ENCODE results near the gene CDH24. TPM values are rescaled to one million over a fixed set of nuclear protein-coding genes. Genes with fewer than 3 reads are reported as not detected.

The CDH24 gene
- total RNA-seq, 1 donor from 2014 or later: 1.4 TPM

DNA sequence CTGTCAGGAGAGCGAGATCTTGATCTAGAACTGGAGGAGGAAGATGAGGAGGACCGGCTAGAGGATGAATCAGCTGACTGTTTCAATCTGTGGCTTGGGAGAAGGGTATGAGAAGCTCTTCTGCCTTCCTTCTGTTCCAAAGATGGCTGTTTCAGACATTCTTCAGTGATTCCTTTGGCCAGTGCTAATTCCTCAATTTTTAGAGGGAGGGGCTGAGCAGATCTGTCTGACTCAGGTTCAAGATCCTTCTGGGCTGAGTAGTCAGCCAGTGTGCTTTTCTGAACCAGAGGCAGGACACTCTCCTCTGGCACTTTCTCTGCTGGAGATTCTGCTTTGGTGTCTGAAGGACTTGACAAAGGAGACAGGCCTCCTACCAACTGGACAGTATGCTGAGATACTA lies 22.4 kb upstream of the CDH24 start:
- no peak overlapping the region for H3K4me3 Mint-ChIP-seq (ENCODE audit: low read depth)
- no peaks in the 10 kb centered on the region for H3K27me3 Mint-ChIP-seq (ENCODE audit: low read depth)
- intact Hi-C loops (cut with micrococcal nuclease): no loop called here
- H3K27ac Mint-ChIP-seq: no peak overlapping the region
- peaks cover 5% of the 10 kb centered on the region for H3K4me1 Mint-ChIP-seq (ENCODE audit: low read depth)
- no peaks in the 10 kb centered on the region for H3K9me3 Mint-ChIP-seq
- no peak for DNase-seq (ENCODE audit: low spot score)
- peaks cover 70% of the 10 kb centered on the region for H3K36me3 Mint-ChIP-seq (ENCODE audit: low read depth)

DNA sequence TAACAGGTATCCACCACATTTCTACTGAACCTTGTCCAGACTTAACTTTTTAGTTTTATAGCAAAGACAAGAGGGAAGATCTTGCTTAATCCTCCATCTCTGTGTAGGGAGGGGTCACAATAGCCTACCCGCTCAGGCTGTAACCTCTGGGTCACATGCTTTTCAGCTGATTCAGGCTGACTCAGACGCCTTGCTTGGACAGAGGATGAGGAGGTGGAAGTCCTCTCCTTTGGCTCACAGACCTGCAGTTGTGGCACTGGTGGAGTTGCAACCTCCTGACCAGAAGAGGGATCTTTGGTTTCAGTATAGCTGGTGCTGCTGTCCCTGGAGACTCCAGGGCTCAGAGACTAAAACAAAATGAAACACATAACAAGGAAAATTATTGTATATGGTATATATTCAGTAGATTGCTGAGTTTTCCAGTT lies 21.4 kb upstream of the CDH24 start:
- H3K27ac Mint-ChIP-seq: no peak overlapping the region
- intact Hi-C loops (cut with micrococcal nuclease): no loop called here
- H3K4me1 Mint-ChIP-seq (ENCODE audit: low read depth): peaks cover 3% of the 10 kb centered on the region
- H3K36me3 Mint-ChIP-seq (ENCODE audit: low read depth): peaks cover 72% of the 10 kb centered on the region
- H3K4me3 Mint-ChIP-seq (ENCODE audit: low read depth): no peak overlapping the region
- no peaks in the 10 kb centered on the region for H3K27me3 Mint-ChIP-seq (ENCODE audit: low read depth)
- no peak for DNase-seq (ENCODE audit: low spot score)
- no peaks in the 10 kb centered on the region for H3K9me3 Mint-ChIP-seq

DNA sequence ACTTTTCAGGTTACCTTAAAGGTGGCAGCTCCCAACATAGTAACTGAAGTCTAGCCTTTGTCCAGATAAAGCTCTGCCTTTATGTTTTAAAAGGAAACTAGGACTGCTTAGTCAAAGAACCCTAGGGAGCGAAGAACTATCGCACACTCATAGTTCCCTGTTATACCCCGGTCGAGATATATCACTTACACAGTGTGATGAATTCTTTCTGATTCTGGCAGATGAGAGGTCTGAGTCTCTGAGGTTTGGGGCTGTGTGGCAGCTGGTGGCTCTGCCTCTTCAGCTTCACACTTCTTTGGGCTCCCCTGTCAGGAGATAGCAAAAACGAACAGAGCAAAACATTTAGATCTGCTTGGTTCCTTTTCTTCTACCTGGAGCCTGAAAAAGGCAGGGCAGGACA lies 20.6 kb upstream of the CDH24 start:
- Mint-ChIP-seq H3K4me1 (ENCODE audit: low read depth) (peaks cover 3% of the 10 kb centered on the region), H3K36me3 (ENCODE audit: low read depth) (peaks cover 74% of the 10 kb centered on the region), H3K9me3 (no peaks in the 10 kb centered on the region), H3K4me3 (ENCODE audit: low read depth) (no peak overlapping the region), H3K27me3 (ENCODE audit: low read depth) (no peaks in the 10 kb centered on the region), H3K27ac (no peak overlapping the region)
- intact Hi-C loops (cut with micrococcal nuclease): no loop called here
- DNase-seq (ENCODE audit: low spot score): no peak

DNA sequence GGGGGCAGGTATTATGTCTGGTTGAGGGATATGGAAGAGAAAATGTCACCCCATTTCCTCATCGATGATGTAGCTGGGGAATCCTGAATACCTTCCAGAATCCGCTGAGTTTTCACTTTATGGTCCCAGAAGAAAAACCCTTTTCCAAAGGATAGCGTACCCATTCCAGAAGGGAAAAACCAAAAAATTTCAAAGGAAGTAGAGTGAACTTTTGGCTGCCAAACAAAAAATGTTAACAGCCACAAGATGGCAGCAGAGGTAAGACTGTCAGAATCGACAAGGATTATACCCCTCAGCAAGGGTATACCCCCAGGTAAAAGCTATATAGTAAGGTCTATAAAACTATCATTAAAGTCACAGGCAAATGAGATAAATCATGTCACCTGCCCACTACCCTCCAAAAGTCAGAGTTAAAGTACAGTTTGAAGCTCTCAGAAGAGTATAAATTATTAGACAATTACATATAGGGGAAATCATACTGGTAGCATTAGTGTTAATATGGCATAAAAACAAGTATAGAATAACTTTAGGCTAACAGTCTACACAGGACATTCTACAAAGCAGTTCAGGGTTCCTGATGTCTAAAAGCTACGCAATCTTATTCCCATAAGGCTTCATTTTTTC lies 19.6 kb upstream of the CDH24 start:
- no peaks in the 10 kb centered on the region for H3K9me3 Mint-ChIP-seq
- intact Hi-C loops (cut with micrococcal nuclease): no loop called here
- H3K4me1 Mint-ChIP-seq (ENCODE audit: low read depth): peaks cover 8% of the 10 kb centered on the region
- H3K27me3 Mint-ChIP-seq (ENCODE audit: low read depth): no peaks in the 10 kb centered on the region
- no peak overlapping the region for H3K27ac Mint-ChIP-seq
- no peak for DNase-seq (ENCODE audit: low spot score)
- peaks cover 83% of the 10 kb centered on the region for H3K36me3 Mint-ChIP-seq (ENCODE audit: low read depth)
- H3K4me3 Mint-ChIP-seq (ENCODE audit: low read depth): no peak overlapping the region

DNA sequence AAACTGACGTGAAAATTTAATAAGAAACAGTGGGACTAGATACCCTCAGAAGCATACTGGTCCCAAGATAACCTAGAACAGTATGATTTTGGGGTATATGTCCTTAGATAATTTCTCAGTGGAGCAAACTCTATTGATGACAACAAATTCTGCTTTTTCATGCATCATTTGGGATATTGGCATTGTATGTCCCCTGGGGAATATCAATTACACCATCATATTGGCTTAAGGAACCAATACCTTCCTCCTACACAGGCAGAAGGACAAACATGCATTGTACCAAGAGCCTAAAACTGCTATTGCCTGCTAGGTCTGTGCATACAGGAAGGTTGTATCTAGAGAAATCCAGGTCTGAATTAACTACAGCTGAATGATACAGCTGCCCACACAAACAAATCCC lies 17.6 kb upstream of the CDH24 start:
- DNase-seq (ENCODE audit: low spot score): no peak
- intact Hi-C loops (cut with micrococcal nuclease): no loop called here
- Mint-ChIP-seq H3K4me3 (ENCODE audit: low read depth) (no peak overlapping the region), H3K4me1 (ENCODE audit: low read depth) (peaks cover 19% of the 10 kb centered on the region), H3K36me3 (ENCODE audit: low read depth) (peaks cover 79% of the 10 kb centered on the region), H3K27me3 (ENCODE audit: low read depth) (no peaks in the 10 kb centered on the region), H3K9me3 (no peaks in the 10 kb centered on the region), H3K27ac (no peak overlapping the region)

DNA sequence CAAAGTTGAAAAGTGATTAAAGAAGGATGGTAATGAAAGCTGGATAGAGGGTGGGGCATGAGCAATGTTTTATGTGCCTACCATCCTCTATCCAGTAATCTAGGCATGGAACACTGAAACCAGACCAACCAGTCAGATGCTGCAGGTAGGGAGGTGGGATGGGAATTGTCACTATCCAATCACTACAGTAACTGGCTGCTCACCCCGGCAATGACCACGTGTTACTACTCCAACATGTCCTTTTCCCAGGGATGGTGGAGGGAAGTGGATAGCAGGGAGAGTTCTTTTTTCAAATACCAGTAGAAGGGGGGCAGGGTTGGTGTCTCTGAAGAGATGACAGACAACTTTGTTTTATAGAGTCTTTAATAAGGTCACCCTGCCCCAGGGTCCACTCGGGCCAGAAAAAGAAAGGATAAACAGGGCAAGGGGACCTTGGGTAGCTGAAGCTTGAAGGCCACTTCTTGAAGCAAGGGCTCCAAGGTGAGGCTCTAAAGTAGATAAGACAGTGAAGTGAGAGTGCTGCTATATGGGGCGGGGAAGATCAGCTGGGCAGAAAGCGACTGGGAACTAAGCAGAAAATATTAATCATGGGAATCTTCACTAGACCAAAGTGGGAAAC lies 14.7 kb upstream of the CDH24 start:
- H3K9me3 Mint-ChIP-seq: no peaks in the 10 kb centered on the region
- no peak for DNase-seq (ENCODE audit: low spot score)
- H3K4me1 Mint-ChIP-seq (ENCODE audit: low read depth): peaks cover 26% of the 10 kb centered on the region
- H3K36me3 Mint-ChIP-seq (ENCODE audit: low read depth): peaks cover 75% of the 10 kb centered on the region
- peak overlapping the region; percentile 88 for H3K27ac Mint-ChIP-seq
- no peaks in the 10 kb centered on the region for H3K27me3 Mint-ChIP-seq (ENCODE audit: low read depth)
- H3K4me3 Mint-ChIP-seq (ENCODE audit: low read depth): peak overlapping the region; percentile 90
- intact Hi-C loops (cut with micrococcal nuclease): no loop called here

DNA sequence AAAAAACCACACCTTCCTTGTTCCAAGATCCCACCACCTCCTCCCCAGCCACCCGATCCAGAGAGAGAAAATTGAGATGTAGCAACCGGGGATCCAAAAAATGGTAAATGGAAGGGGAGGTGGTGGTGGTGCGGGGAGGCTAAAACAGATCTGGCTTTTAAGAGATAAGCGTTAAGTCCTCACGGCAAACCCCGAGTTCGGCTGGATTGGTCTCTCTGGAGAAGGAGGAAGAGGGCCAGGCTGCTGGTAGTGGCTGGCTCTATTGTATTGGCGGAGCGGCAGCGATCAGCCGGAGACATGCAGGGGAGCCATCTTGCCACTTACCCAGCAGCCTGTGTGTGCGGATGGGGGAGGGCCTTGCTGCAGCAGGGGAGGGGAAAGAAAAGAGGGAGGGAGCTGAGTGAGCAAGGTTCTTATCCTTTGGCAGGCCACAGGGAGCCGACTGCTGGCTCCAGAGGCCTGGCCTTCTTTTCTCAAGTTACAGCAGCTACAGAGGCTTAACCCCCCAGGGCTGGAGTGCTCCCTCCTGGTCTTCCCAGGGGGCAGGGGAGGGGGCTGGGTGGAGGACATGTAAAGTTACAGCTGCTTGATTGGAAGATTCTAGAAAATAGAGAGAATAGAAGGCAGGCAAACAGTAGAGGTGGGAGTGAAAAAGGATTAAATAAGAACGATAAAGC lies 14.1 kb upstream of the CDH24 start:
- H3K36me3 Mint-ChIP-seq (ENCODE audit: low read depth): peaks cover 77% of the 10 kb centered on the region
- intact Hi-C loops (cut with micrococcal nuclease): no loop called here
- no peaks in the 10 kb centered on the region for H3K9me3 Mint-ChIP-seq
- H3K4me1 Mint-ChIP-seq (ENCODE audit: low read depth): peaks cover 26% of the 10 kb centered on the region
- H3K27me3 Mint-ChIP-seq (ENCODE audit: low read depth): no peaks in the 10 kb centered on the region
- H3K4me3 Mint-ChIP-seq (ENCODE audit: low read depth): peak overlapping the region; percentile 90
- peak overlapping the region; percentile 88 for H3K27ac Mint-ChIP-seq
- peak; percentile 76 for DNase-seq (ENCODE audit: low spot score)

DNA sequence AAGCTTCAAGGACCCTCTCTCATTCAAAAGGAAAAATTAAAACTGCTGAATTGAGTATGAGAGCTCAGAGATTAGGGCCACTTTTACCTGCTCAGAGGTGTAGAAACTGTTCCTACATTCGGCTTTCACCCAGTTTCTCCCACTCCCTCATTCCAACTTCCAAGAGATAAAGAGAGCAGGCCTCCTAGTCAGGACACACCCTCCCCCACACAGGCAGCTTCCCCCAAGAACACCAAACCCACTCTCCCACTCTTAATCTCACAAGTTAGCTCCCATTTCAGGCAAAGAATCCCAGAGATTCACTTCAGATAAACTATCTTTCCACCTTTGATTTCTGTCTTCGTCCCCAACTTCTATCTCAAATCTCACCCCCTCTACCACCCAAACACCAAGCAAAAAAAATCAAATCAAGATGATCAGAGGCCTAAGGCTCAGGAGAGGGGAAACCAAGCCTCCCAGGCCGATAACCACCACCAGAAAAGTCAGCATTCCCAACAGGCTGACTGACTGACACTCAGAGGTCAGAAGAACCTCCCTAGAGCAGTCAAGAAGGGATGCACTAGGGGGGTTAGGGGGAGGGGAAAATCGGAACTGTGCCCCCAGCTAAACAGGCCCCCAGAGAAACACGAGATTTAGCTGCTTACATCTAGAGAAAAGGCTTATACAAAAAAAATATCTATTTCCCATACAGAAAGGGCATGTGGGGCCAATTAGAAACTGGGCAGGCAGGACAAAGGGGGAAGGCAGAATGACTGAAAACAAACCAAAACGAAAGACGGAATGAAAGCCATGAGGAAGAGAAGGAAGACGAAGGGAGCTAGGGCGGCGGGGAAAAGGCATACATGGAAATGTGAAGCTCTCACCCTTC lies 13.2 kb upstream of the CDH24 start:
- Mint-ChIP-seq H3K9me3 (no peaks in the 10 kb centered on the region), H3K27ac (peak overlapping the region; percentile 88), H3K27me3 (ENCODE audit: low read depth) (no peaks in the 10 kb centered on the region), H3K36me3 (ENCODE audit: low read depth) (peaks cover 77% of the 10 kb centered on the region), H3K4me1 (ENCODE audit: low read depth) (peaks cover 26% of the 10 kb centered on the region), H3K4me3 (ENCODE audit: low read depth) (peak overlapping the region; percentile 90)
- intact Hi-C loops (cut with micrococcal nuclease): no loop called here
- DNase-seq (ENCODE audit: low spot score): no peak

DNA sequence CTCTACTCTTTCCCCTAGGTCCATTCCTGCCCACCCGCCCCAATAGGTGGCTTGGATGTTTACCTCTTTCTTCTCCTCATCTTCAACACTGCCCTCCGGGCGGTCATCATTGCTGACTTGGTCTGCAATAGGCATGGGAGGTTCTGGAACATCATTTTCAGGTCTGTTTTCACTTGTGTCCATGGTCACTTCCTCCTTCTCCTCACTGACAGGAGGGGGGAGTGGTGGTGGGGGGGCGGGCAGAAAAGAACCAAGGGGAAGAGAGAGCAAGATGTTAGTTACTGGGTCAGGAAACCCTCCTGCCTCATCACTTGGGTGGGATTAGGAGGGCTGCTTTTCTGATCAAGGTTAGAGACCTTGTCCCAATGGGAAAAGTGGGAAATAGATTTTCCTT lies 12.1 kb upstream of the CDH24 start:
- intact Hi-C loops (cut with micrococcal nuclease): loop anchor here (1.0 kb wide), 1 partner anchor 25 kb away; no protein-coding TSS in a partner anchor
- no peak for DNase-seq (ENCODE audit: low spot score)
- Mint-ChIP-seq H3K9me3 (no peaks in the 10 kb centered on the region), H3K4me1 (ENCODE audit: low read depth) (peaks cover 26% of the 10 kb centered on the region), H3K27ac (no peak overlapping the region), H3K27me3 (ENCODE audit: low read depth) (no peaks in the 10 kb centered on the region), H3K36me3 (ENCODE audit: low read depth) (peaks cover 79% of the 10 kb centered on the region), H3K4me3 (ENCODE audit: low read depth) (peak overlapping the region; percentile 60)

DNA sequence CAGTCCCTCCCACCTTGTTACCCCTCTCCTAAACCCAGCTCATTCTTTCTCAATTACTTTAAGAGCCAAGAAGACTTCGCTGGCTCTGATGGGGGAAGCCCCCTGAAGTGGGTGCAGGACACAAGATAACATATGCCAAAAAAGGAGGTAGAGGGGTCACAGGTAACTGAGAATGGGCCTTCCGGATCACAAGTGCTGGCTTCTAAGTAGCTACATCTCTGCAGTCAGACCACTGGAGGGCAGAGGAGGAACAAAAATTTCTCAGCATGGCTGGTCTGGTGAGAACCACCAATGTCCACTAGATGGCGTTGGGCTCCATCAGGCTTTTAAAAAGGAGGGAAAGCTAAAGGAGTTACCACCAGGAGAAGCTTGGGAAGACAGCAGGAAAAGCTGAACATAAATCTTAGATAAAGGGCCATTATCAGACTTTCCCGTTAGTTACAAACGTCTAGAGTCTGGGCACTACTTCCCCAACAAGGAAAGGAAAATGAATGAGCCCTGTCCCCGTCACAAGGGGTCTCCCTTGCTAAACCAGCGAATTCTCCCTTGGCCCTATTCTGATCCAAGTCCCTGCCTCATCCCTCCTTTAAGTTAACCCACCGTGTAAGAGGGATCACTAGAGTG lies 11.6 kb upstream of the CDH24 start:
- H3K36me3 Mint-ChIP-seq (ENCODE audit: low read depth): peaks cover 81% of the 10 kb centered on the region
- peak; percentile 70 for DNase-seq (ENCODE audit: low spot score)
- no peaks in the 10 kb centered on the region for H3K27me3 Mint-ChIP-seq (ENCODE audit: low read depth)
- peak overlapping the region; percentile 54 for H3K4me3 Mint-ChIP-seq (ENCODE audit: low read depth)
- H3K27ac Mint-ChIP-seq: peak overlapping the region; percentile 49
- no peaks in the 10 kb centered on the region for H3K9me3 Mint-ChIP-seq
- intact Hi-C loops (cut with micrococcal nuclease): loop anchor here (1.0 kb wide), 1 partner anchor 25 kb away; no protein-coding TSS in a partner anchor
- peaks cover 26% of the 10 kb centered on the region for H3K4me1 Mint-ChIP-seq (ENCODE audit: low read depth)

DNA sequence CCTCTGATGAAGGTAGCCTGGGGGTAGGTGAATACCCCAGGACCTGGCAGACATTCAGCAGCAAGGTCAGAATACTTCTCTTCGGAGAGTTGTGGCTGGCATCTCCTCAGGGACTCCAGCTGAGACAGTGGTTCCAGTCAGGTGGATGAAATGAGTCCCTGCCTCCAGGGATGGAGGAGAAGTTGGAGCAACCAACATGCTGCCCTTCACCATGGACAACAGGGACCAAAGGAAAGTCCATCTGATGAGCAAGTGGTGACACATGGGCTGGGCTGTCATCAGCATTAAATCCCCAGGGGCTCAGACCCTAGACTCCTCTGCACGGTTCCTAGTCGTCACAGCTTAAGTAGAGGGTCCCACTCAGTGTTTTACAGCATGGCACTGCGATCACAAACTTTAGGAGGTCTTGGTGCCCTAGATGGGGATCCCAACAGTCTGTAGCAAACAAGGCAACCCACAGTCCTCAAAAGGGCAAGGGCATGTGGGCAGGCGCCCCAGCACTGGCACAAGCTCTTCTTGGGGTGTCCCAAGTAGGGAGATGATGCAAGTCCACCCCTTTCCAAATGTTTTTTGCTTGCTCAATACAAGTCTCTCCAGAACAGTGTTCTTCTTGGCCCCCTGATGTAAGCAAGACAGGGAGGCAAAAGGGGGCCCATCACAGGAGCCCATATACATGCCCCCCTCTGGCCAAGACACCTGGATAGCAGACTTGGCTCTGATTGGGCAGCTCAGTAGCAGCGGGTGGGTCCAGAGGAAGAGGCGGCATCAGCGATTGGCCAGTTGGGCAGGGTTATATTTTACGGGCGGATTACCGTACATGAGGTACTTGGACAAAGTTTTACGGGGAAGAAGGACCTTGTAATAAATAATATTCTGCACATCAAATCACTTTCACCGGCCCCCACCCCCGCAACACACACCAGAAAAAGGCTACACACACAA lies 10.8 kb upstream of the CDH24 start:
- Mint-ChIP-seq H3K9me3 (no peaks in the 10 kb centered on the region), H3K27me3 (ENCODE audit: low read depth) (no peaks in the 10 kb centered on the region), H3K36me3 (ENCODE audit: low read depth) (peaks cover 87% of the 10 kb centered on the region), H3K27ac (peak overlapping the region; percentile 49), H3K4me3 (ENCODE audit: low read depth) (no peak overlapping the region), H3K4me1 (ENCODE audit: low read depth) (peaks cover 26% of the 10 kb centered on the region)
- intact Hi-C loops (cut with micrococcal nuclease): no loop called here
- no peak for DNase-seq (ENCODE audit: low spot score)

All from activated T-helper 2 cell treated with anti-CD3 and anti-CD28 coated beads, Interferon-gamma antibody, Interleukin-2, Interleukin-4, amounts not matched to agents 10 μg/mL and 5 μg/mL and 100 μg/mL, durations not matched to agents 14 hours and 24 hours and 36 hours (primary cell).